A673 (cell line): ENCODE measurements around the gene IL20RA. TPM values are rescaled to one million over a fixed set of nuclear protein-coding genes. Genes with fewer than 3 reads are reported as not detected.

ENCODE experiments used
- BruUV-seq: library from RNA; stranded (reverse); fragments of 400-500 nt; replicated peaks from 2 replicates; lab custom pipeline; 2021; lab: Mats Ljungman, UMichigan
- CTCF ChIA-PET: fragments of 300-600 bp; sonication (Branson Sonifier 250); formaldehyde crosslinking; loops from one replicate; lab custom pipeline; 2022; ENCODE audit warnings: antibody characterized with exemption; lab: Charles Lee
- POLR2A ChIA-PET: fragments of 300-600 bp; sonication (Branson Sonifier 250); formaldehyde crosslinking; loops from one replicate; lab custom pipeline; 2022; ENCODE audit warnings: antibody characterized with exemption; ENCODE audit not compliant: low non-redundant PET; lab: Charles Lee
- DNase-seq: peaks from one replicate; pipeline ENCODE4 v3.0.0-alpha.2; 2015; ENCODE audit warnings: low spot score
- H3K27ac ChIP-seq: fragments of 200-600 bp; sonication (generic); 2 replicates; pipeline ENCODE4 v1.5.1; 2016; ENCODE audit warnings: mixed run types, low read depth, mild to moderate bottlenecking, mixed read lengths, antibody characterized with exemption, low read length; ENCODE audit not compliant: poor library complexity, severe bottlenecking
- H3K27me3 ChIP-seq: fragments of 200-600 bp; sonication (generic); replicated peaks from 2 replicates; pipeline ENCODE4 v1.6.1; 2017; ENCODE audit warnings: mixed run types, low read depth, mild to moderate bottlenecking, mixed read lengths, antibody characterized with exemption, low read length; ENCODE audit not compliant: insufficient read depth, poor library complexity
- H3K36me3 ChIP-seq: fragments of 200-600 bp; sonication (generic); 2 replicates; pipeline ENCODE4 v1.6.1; 2016; ENCODE audit warnings: mixed run types, mild to moderate bottlenecking, mixed read lengths, antibody characterized with exemption, low read length; ENCODE audit not compliant: insufficient read depth, poor library complexity, severe bottlenecking
- H3K4me1 ChIP-seq: fragments of 200-600 bp; sonication (generic); 2 replicates; pipeline ENCODE4 v1.6.1; 2017; ENCODE audit warnings: mixed run types, mild to moderate bottlenecking, mixed read lengths, antibody characterized with exemption, low read length; ENCODE audit not compliant: insufficient read depth, poor library complexity, severe bottlenecking
- H3K4me3 ChIP-seq: fragments of 200-600 bp; sonication (generic); 2 replicates; pipeline ENCODE4 v1.5.1; 2016; ENCODE audit warnings: low read depth, mixed run types, mild to moderate bottlenecking, mixed read lengths, low read length; ENCODE audit not compliant: poor library complexity, severe bottlenecking
- H3K9me3 ChIP-seq: fragments of 200-600 bp; sonication (generic); 2 replicates; pipeline ENCODE4 v1.6.1; 2016; ENCODE audit warnings: mixed run types, low read depth, mild to moderate bottlenecking, mixed read lengths, antibody characterized with exemption, low read length; ENCODE audit not compliant: poor library complexity, severe bottlenecking
- EZH2 ChIP-seq: fragments of 200-600 bp; sonication (generic); IDR thresholded peaks from 2 replicates; pipeline ENCODE4 v1.6.1; 2017; ENCODE audit warnings: borderline replicate concordance, low read depth, mild to moderate bottlenecking, mixed read lengths, antibody characterized with exemption, low read length; ENCODE audit not compliant: poor library complexity, severe bottlenecking
- intact Hi-C: fragments of 100-400 bp; cut with micrococcal nuclease; formaldehyde crosslinking; loops from one replicate; pipeline ENCODE4 v1.10.0; 2022; ENCODE audit not compliant: unreplicated experiment
- total RNA-seq: library from RNA; stranded (reverse); gene quantifications from 2 replicates; pipeline ENCODE4 v1.2.3, GENCODE V29; 2021
- TF ChIP-seq, protein P1 (sequence below): fragments of 300-800, 200-600 bp; sonication (generic); conservative IDR thresholded peaks from 2 replicates; pipeline ENCODE4 v1.5.1; 2017; ENCODE audit warnings: low read depth, mild to moderate bottlenecking, antibody characterized with exemption, low read length, moderate library complexity, mixed read lengths

The IL20RA gene
- total RNA-seq, 1 experiment from 2014 or later = not detected

DNA sequence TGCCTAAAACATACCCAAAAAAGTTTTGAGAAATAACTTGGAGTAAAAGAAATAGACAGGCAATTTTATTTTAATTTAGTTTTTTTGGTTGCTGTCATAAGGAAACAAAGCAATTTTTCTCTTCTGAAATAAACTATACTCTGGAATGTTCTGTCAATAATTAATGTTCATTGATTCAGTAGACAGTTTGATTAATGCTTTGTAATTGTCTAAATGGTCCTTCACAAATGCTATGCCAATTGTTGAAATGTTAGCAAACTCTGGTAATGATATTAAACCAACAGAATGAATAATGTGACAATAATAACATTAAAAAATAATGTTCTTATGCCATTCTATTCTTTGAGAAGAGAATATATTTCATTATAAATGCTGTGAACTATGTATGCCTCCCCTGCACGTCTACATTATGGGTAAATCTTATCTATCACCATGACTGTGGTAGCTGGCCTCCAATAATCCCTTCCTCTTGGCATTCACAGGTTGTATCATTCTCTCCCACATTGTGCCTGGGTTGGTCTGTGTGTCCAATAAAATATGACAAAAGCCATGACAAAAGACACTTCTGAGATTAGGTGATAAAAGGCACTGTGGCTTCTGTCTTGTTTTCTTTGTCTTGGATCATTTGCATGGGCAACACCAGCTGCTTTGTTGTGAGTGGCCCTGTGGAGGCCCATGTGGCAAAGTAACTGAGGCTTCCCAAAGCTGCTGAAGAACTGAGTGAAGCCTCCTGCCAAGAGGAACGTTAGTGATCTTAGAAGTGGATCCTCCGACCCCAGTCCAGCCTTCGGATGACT lies 25.1 kb downstream of the IL20RA start:
- intact Hi-C loops = no loop called here
- Histone ChIP-seq H3K27me3 (peaks cover 9% of the 10 kb centered on the region), H3K27ac (no peak overlapping the region), H3K9me3 (no peaks in the 10 kb centered on the region), H3K4me3 (no peak overlapping the region), H3K36me3 (no peaks in the 10 kb centered on the region), H3K4me1 (no peaks in the 10 kb centered on the region)
- no peak for TF ChIP-seq EZH2
- TF ChIP-seq, protein P1, sequence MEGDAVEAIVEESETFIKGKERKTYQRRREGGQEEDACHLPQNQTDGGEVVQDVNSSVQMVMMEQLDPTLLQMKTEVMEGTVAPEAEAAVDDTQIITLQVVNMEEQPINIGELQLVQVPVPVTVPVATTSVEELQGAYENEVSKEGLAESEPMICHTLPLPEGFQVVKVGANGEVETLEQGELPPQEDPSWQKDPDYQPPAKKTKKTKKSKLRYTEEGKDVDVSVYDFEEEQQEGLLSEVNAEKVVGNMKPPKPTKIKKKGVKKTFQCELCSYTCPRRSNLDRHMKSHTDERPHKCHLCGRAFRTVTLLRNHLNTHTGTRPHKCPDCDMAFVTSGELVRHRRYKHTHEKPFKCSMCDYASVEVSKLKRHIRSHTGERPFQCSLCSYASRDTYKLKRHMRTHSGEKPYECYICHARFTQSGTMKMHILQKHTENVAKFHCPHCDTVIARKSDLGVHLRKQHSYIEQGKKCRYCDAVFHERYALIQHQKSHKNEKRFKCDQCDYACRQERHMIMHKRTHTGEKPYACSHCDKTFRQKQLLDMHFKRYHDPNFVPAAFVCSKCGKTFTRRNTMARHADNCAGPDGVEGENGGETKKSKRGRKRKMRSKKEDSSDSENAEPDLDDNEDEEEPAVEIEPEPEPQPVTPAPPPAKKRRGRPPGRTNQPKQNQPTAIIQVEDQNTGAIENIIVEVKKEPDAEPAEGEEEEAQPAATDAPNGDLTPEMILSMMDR = no peak
- ChIA-PET CTCF (no interaction called here), POLR2A (no interaction called here)
- BruUV-seq = no TSS peak
- DNase-seq = no peak

DNA sequence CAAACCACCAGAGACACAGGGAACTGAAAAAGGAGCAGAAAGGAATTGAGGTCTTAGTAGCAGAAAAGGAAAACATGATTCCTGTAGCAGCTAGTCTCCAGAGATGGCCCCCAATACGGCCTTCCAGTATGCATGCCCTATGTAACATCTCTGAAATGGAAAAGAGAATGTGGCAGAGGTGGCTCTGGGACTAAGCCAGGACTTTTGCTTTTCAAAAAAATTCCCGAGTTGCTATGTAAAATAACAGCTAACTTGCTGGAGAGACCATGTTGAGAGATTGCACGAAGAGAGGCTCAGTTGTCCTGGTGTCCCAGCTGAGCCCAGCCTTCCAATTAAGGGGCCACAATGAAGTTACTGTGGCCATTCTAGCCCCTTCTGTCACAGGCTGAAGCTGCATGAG lies 27.7 kb downstream of the IL20RA start:
- Histone ChIP-seq H3K36me3 (no peaks in the 10 kb centered on the region), H3K4me1 (no peaks in the 10 kb centered on the region), H3K27me3 (peaks cover 11% of the 10 kb centered on the region), H3K9me3 (no peaks in the 10 kb centered on the region), H3K27ac (no peak overlapping the region), H3K4me3 (no peak overlapping the region)
- CTCF ChIA-PET = no interaction called here
- BruUV-seq = no TSS peak
- intact Hi-C loops = no loop called here
- POLR2A ChIA-PET = no interaction called here
- TF ChIP-seq EZH2 = no peak
- TF ChIP-seq, protein P1 = no peak
- no peak for DNase-seq

DNA sequence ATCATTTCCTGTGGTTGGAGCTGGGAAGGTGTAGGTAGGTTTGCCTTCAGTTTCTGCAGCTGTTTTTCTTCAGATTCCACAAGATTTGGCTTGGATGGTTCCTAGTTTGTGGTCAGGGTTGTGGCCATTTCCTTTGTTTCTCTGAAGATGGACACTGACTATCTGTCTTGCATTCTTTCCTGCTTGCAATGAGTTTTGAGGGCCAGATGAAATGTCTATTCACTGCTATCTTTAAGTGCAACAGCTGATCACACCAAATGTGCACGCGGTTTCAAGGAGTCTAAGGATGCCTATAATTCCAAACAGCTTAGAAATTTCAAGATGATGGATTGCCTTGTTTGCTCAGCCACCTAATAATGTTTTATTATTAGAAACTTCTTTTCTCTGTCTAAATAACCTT lies 28.4 kb downstream of the IL20RA start:
- H3K36me3 ChIP-seq = no peaks in the 10 kb centered on the region
- ChIA-PET CTCF (no interaction called here), POLR2A (no interaction called here)
- BruUV-seq = no TSS peak
- H3K27ac ChIP-seq = no peak overlapping the region
- no peaks in the 10 kb centered on the region for H3K4me1 ChIP-seq
- no peaks in the 10 kb centered on the region for H3K9me3 ChIP-seq
- H3K27me3 ChIP-seq = peaks cover 15% of the 10 kb centered on the region
- intact Hi-C loops = no loop called here
- no peak for DNase-seq
- H3K4me3 ChIP-seq = no peak overlapping the region
- TF ChIP-seq, protein P1 = no peak
- TF ChIP-seq EZH2 = no peak
